Rectal smooth muscle tissue (tissue), 1 donor: ENCODE measurements around the gene JAK1.
"Not testable (repeated sequence)": the region's sequence is repeated elsewhere in the genome, so short reads cannot be mapped to it uniquely, and the experiment has no call there.

Experiments used
- H3K27ac ChIP-seq: one replicate; pipeline ENCODE4 v1.7.0; 2013; ENCODE audit warnings: low read depth, low read length, inconsistent platforms
- H3K27me3 ChIP-seq: one replicate; pipeline ENCODE4 v1.7.0; 2013; ENCODE audit warnings: low read length; ENCODE audit not compliant: control insufficient read depth, insufficient read depth
- H3K36me3 ChIP-seq: one replicate; pipeline ENCODE4 v1.7.0; 2013; ENCODE audit warnings: low read length; ENCODE audit not compliant: control insufficient read depth, insufficient read depth
- H3K4me1 ChIP-seq: one replicate; pipeline ENCODE4 v1.7.0; 2013; ENCODE audit warnings: low read length; ENCODE audit not compliant: control insufficient read depth, insufficient read depth
- H3K4me3 ChIP-seq: one replicate; pipeline ENCODE4 v1.7.0; 2013; ENCODE audit warnings: low read length
- H3K9ac ChIP-seq: one replicate; pipeline ENCODE4 v1.7.0; 2013; ENCODE audit warnings: low read length

Gene JAK1

DNA sequence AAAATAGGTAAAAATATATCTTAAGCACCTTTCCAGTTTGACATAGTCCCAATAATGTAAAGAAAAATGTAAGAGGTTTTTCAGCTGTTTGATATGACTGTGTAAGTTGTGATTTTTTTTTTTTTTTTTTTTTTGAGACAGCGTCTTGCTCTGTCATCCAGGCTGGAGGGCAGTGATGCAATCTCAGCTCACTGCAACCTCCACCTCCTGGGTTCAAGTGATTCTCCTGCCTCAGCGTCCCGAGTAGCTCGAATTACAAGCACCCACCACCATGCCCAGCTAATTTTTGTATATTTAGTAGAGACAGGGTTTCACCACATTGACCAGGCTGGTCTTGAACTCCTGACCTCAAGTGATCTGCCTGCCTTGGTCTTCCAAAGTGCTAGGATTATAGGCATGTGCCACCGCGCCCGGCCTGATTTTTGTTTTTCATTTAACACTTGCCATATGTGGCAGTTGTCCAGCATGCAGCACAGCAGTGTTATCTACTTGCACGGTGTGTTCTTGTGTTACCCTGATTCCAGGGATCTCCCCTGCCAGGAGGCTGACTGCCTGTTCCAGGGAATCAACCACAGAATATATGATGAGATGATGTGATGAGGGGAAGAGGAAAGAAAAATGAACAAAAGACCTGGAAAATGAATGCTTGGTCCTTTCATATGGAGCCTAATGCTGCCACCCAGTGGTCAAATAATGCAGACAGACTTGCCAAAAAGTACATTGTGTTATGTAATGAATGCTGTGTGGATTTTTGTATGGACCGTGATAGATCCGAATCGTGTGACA is 142.5 kb downstream of the JAK1 start:
- Histone ChIP-seq H3K27ac (no peak overlapping the region), H3K27me3 (no peaks in the 10 kb centered on the region), H3K4me1 (no peaks in the 10 kb centered on the region), H3K36me3 (no peaks in the 10 kb centered on the region), H3K4me3 (peak overlapping the region; percentile 50), H3K9ac (no peak overlapping the region)

DNA sequence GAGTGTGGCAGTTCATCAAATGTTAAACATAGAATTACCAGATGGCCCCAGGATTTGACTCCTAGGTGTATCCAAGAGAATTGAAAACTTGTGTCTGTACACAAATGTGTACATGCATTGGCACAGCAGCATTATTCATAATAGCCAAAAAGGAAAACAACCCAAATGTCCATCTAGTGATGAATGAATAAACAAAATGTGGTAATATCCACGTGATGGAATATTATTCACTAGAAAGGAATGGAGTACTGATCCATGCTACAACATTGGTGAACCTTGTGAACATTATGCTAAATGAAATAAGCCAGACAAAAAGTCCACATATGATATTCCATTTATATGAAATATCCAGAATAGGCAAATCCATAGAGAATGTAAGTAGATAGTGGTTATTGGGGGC is 143.7 kb downstream of the JAK1 start:
- no peak overlapping the region for H3K27ac ChIP-seq
- H3K36me3 ChIP-seq = no peaks in the 10 kb centered on the region
- H3K4me3 ChIP-seq = no peak overlapping the region
- H3K4me1 ChIP-seq = no peaks in the 10 kb centered on the region
- H3K9ac ChIP-seq = no peak overlapping the region
- H3K27me3 ChIP-seq = no peaks in the 10 kb centered on the region

DNA sequence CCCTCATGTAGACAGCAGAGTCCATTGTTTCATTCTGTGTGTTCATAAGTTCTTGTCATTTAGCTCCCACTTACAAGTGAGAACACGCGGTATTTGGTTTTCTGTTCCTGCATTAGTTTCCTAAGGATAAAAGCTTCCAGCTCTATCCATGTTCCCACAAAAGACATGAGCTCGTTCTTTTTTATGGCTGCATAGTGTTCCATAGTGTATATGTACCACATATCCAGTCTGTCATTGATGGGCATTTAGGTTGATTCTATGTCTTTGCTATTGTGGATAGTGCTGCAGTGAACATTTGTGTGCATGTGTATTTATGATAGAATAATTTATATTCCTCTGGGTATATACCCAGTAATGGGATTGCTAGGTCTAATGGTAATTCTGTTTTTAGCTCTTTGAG is 145.8 kb downstream of the JAK1 start:
- H3K9ac ChIP-seq, H3K27me3 ChIP-seq, H3K4me3 ChIP-seq, H3K36me3 ChIP-seq, H3K4me1 ChIP-seq, H3K27ac ChIP-seq: not testable (repeated sequence)

DNA sequence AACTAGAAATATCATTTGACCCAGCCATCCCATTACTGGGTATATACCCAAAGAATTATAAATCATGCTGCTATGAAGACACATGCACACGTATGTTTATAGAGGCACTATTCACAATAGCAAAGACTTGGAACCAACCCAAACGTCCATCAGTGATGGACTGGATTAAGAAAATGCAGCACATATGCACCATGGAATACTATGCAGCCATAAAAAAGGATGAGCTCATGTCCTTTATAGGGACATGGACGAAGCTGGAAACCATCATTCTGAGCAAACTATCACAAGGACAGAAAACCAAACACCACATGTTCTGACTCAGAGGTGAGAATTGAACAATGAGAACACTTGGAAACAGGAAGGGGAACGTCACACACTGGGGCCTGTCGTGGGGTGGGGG is 149.0 kb downstream of the JAK1 start:
- H3K36me3 ChIP-seq, H3K9ac ChIP-seq, H3K4me1 ChIP-seq, H3K27ac ChIP-seq, H3K4me3 ChIP-seq, H3K27me3 ChIP-seq: not testable (repeated sequence)

DNA sequence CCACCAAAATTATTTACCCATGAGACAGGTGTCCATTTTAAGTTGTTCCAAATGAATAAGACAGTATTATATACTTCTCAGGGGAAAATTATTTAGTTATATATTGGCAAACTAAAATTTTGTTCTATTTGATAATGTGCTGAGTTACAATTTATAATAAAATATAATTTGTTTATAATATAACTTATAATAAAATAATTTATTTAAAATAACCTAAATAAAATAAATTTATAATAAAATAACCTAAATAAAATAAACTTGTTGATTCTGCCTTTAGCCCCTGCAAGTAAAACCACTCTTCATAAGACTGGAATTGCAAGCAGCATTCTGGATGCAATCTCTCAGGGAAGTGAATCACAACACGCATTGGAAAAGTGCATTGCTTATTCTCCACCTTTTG is 151.9 kb downstream of the JAK1 start:
- H3K9ac ChIP-seq = no peak overlapping the region
- no peak overlapping the region for H3K4me3 ChIP-seq
- H3K27me3 ChIP-seq = no peaks in the 10 kb centered on the region
- H3K36me3 ChIP-seq = no peaks in the 10 kb centered on the region
- H3K27ac ChIP-seq = no peak overlapping the region
- H3K4me1 ChIP-seq = no peaks in the 10 kb centered on the region

DNA sequence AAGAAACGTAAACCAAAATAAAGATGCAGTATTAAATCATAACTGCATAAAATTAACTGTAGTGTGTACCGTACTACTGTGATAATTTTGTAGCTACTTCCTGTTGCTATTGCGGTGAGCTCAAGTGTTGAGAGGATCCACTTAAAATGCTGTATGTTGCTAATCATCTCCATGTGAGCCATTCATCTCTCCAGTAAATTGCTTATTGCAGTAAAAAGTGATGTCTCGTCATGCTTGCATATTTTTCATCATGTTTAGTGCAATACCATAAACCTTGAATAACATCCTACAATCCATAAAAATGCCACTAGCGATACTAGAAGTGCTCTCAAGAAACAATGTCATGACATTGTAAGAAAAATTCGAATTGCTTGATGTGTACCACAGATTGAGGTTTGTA is 155.2 kb downstream of the JAK1 start:
- no peak overlapping the region for H3K27ac ChIP-seq
- H3K4me1 ChIP-seq = no peaks in the 10 kb centered on the region
- H3K27me3 ChIP-seq = no peaks in the 10 kb centered on the region
- H3K36me3 ChIP-seq = no peaks in the 10 kb centered on the region
- H3K4me3 ChIP-seq = no peak overlapping the region
- H3K9ac ChIP-seq = no peak overlapping the region

DNA sequence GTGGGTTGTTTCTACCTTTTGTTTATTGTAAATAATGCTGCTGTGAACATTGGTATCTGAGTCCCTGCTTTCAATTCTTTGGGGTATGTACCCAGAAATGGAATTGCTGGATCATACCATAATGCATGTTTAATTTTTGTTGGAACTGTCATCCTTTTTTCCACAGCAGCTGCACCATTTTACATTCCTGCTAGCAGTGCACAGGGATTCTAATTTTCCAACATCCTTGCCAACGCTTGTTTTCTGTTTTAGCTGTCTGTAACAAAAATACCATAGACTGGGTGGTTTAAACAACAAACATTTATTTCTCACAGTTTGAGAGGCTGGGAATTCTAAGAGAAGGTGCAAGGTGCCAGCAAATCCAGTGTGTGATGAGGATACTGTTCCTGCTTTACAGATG is 156.3 kb downstream of the JAK1 start:
- Histone ChIP-seq H3K27me3 (no peaks in the 10 kb centered on the region), H3K4me3 (no peak overlapping the region), H3K4me1 (no peaks in the 10 kb centered on the region), H3K36me3 (no peaks in the 10 kb centered on the region), H3K9ac (no peak overlapping the region), H3K27ac (no peak overlapping the region)

DNA sequence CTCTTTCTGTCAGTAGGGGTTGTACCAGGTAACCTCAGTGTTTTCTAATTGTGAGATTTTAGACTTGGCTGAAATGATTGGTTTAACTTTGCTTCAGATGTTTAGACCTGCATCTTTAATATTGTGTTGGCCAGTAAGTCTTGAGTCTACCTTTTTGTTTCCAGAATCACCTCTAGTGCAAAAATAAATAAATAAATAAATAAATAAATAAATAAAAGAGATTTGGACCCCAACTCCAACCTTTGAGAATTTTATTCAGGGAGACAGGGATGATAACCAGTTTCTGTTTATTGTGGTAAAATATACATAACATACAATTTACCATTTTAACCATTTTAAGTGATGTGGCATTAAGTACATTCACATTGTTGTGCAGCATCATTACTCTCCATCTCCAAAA is 157.0 kb downstream of the JAK1 start:
- no peak overlapping the region for H3K27ac ChIP-seq
- H3K27me3 ChIP-seq = no peaks in the 10 kb centered on the region
- no peak overlapping the region for H3K4me3 ChIP-seq
- H3K9ac ChIP-seq = no peak overlapping the region
- no peaks in the 10 kb centered on the region for H3K36me3 ChIP-seq
- H3K4me1 ChIP-seq = no peaks in the 10 kb centered on the region

DNA sequence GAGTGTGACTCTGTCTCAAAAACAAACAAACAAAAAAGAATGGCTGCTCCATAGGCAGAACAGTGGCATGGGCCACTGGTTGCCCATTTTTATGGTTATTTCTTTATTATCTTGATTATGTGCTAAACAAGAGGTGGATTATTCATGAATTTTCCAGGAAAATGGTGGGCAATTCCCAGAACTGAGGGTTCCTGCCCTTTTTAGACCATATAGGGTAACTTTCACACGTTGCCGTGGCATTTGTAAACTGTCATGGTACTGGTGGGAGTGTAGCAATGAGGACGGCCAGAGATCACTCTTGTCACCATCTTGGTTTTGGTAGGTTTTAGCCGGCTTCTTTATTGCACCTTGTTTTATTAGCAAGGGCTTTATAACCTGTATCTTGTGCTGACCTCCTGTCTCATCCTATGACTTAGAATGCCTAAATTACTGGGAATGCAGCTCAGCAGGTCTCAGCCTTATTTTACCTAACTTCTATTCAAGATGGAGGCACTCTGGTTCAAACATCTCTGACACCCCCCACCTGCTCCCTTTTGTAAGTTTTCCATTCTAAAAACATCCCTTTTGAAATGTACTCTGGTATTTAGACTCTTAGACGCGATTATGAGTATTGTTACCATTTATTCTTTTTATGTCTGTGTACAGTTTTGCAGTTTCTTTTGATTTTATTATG is 164.4 kb downstream of the JAK1 start:
- H3K27ac ChIP-seq = no peak overlapping the region
- H3K9ac ChIP-seq = no peak overlapping the region
- no peaks in the 10 kb centered on the region for H3K36me3 ChIP-seq
- H3K27me3 ChIP-seq = no peaks in the 10 kb centered on the region
- no peaks in the 10 kb centered on the region for H3K4me1 ChIP-seq
- H3K4me3 ChIP-seq = no peak overlapping the region

DNA sequence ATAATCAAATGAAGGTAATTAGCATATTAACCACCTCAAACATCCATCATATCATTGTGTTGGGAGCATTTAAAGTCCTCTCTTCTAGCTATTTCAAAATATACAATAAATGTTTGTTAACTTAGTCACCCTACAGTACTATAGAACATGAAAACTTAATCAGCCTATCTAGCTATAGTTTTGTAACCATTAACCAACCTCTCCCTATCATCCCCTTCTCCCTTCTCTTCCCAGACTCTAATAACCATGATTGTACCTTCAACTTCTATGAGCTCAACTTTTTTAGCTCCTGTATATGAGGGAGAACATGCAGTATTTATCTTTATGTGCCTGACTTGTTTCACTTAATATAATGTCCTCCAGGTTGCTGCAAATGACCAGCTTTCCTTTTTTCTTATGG is 167.5 kb downstream of the JAK1 start:
- Histone ChIP-seq H3K27ac (no peak overlapping the region), H3K27me3 (no peaks in the 10 kb centered on the region), H3K36me3 (no peaks in the 10 kb centered on the region), H3K9ac (no peak overlapping the region), H3K4me1 (no peaks in the 10 kb centered on the region), H3K4me3 (no peak overlapping the region)

DNA sequence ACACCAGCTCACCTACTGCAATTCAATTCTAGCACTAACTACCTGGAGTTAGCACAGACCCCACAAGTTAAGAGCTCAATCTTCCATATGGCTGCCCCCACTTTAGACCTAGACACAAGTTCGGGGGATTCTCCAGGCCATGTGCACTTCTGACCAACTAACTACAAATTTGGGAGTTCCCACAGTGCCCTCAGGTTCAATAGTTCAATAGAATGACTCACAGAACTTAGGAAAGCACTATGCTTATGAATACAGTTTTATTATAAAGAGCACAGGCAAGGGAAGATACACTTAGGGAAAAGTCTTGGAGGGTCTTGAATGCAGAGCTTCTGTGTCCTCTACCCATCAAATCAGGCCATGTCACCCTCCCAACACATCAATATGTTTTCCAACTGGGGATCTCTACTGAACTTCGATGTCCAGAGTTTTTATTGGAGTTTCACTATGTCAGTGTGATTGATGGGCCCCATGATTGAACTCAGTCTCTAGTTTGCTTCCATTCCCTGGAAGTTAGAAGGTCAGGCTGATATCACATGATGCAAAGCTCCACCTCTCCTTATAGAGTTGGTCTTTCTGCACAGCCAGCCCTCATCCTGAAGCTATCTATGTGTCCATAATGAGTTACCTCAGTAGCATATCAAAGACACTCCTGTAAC is 175.4 kb downstream of the JAK1 start:
- Histone ChIP-seq H3K27me3 (no peaks in the 10 kb centered on the region), H3K4me1 (no peaks in the 10 kb centered on the region), H3K36me3 (no peaks in the 10 kb centered on the region), H3K9ac (no peak overlapping the region), H3K27ac (no peak overlapping the region), H3K4me3 (no peak overlapping the region)
